Measurements from ENCODE around the gene ADGRL2.
"Not testable (repeated sequence)": the region's sequence is repeated elsewhere in the genome, so short reads cannot be mapped to it uniquely, and the experiment has no call there.

ADGRL2 gene

GRCh38 chr1:81850031-81850430 lies 49.3 kb downstream of the ADGRL2 start:
- no peak for DNase-seq

GRCh38 chr1:81850495-81850894 lies 49.8 kb downstream of the ADGRL2 start:
- no peak for DNase-seq

GRCh38 chr1:81851217-81851616 lies 50.5 kb downstream of the ADGRL2 start:
- DNase-seq = no peak

- DNase-seq = no peak
Observed at GRCh38 chr1:81852961-81853360, 52.2 kb downstream of the ADGRL2 start.

- no peak for DNase-seq
Observed at GRCh38 chr1:81867235-81867634, 66.5 kb downstream of the ADGRL2 start.

- DNase-seq = no peak
Observed at GRCh38 chr1:81869307-81869706, 68.6 kb downstream of the ADGRL2 start.

- DNase-seq = not testable (repeated sequence)
Observed at GRCh38 chr1:81871091-81871490, 70.4 kb downstream of the ADGRL2 start.

GRCh38 chr1:81873946-81874345 lies 73.2 kb downstream of the ADGRL2 start:
- DNase-seq = no peak

GRCh38 chr1:81874461-81874860 lies 73.7 kb downstream of the ADGRL2 start:
- DNase-seq = no peak

GRCh38 chr1:81874940-81875339 lies 74.2 kb downstream of the ADGRL2 start:
- DNase-seq = no peak

- DNase-seq = no peak
Observed at GRCh38 chr1:81876901-81877733, 76.4 kb downstream of the ADGRL2 start.

GRCh38 chr1:81877940-81878339 lies 77.2 kb downstream of the ADGRL2 start:
- DNase-seq = no peak

- no peak for DNase-seq
Observed at GRCh38 chr1:81878538-81878937, 77.8 kb downstream of the ADGRL2 start.

GRCh38 chr1:81880781-81881180 lies 80.0 kb downstream of the ADGRL2 start:
- DNase-seq = no peak

GRCh38 chr1:81885291-81885690 lies 84.6 kb downstream of the ADGRL2 start:
- DNase-seq = no peak

- DNase-seq = not testable (repeated sequence)
Observed at GRCh38 chr1:81886292-81886691, 85.6 kb downstream of the ADGRL2 start.

GRCh38 chr1:81887421-81888144 lies 86.8 kb downstream of the ADGRL2 start:
- no peak for DNase-seq

- DNase-seq = no peak
Observed at GRCh38 chr1:81889166-81889565, 88.4 kb downstream of the ADGRL2 start.

- no peak for DNase-seq
Observed at GRCh38 chr1:81894867-81895266, 94.1 kb downstream of the ADGRL2 start.

- DNase-seq = no peak
Observed at GRCh38 chr1:81899214-81899821, 98.6 kb downstream of the ADGRL2 start.

GRCh38 chr1:81907575-81907974 lies 106.8 kb downstream of the ADGRL2 start:
- no peak for DNase-seq

GRCh38 chr1:81912383-81912782 lies 111.6 kb downstream of the ADGRL2 start:
- no peak for DNase-seq

GRCh38 chr1:81915937-81916336 lies 115.2 kb downstream of the ADGRL2 start:
- DNase-seq = no peak

- DNase-seq = no peak
Observed at GRCh38 chr1:81920245-81920740, 119.6 kb downstream of the ADGRL2 start.
